Adrenal gland (tissue), 12 donors: ENCODE measurements around the gene NAGLU. TPM values are rescaled to one million over a fixed set of nuclear protein-coding genes. Genes with fewer than 3 reads are reported as not detected.

Experiments used
- DNase-seq, 7 donors: peaks; one replicate each; pipeline ENCODE4 v3.0.0-alpha.2; 2019 to 2020
- H3K27ac ChIP-seq, 5 donors: fragments of 200-600 bp; sonication (generic) in 4 of 5; 1 replicate in 3 of 5; 2 replicates in 2 of 5; pipeline versions ENCODE4 v1.5.1 to v1.8.0; 2016 to 2020; ENCODE audit warnings: mild to moderate bottlenecking in 1 of 5
- H3K27me3 ChIP-seq: fragments of 200-600 bp; 2 replicates; pipeline ENCODE4 v1.8.0; 2021
- H3K36me3 ChIP-seq, 2 donors: fragments of 200-600 bp; replicated peaks in 1 of 2; 1 replicate in 1 of 2; 2 replicates in 1 of 2; pipeline versions ENCODE4 v1.5.1 to v1.8.0; 2018 to 2022
- H3K4me1 ChIP-seq, 2 donors: fragments of 200-600 bp; replicated peaks in 1 of 2; 1 replicate in 1 of 2; 2 replicates in 1 of 2; pipeline versions ENCODE4 v1.5.1 to v1.8.0; 2018 to 2021
- H3K4me3 ChIP-seq, 4 donors: fragments of 200-600 bp; sonication (generic) in 3 of 4; one replicate each; pipeline ENCODE4 v1.5.1; 2016 to 2018
- H3K9me3 ChIP-seq, 3 donors: fragments of 200-600 bp; sonication (generic) in 1 of 3; replicated peaks in 1 of 3; 1 replicate in 2 of 3; 2 replicates in 1 of 3; pipeline versions ENCODE4 v1.5.1 to v1.8.0; 2016 to 2021
- POLR2A ChIP-seq, 2 donors: fragments of 450-650 bp; IDR thresholded peaks; one replicate each; pipeline ENCODE4 v1.6.1; 2017; ENCODE audit warnings: antibody characterized with exemption in 2 of 2, mild to moderate bottlenecking in 2 of 2, moderate library complexity in 1 of 2
- WGBS, 4 donors: extraction: QIAGEN DNeasy Blood & Tissue Kit in 2 of 4; methylation state at CpG; one replicate each; pipeline versions ENCODE4 v1.1.5 to v1.1.7; 2013 to 2017; 5-methylcytosine and 5-hydroxymethylcytosine counted together
- intact Hi-C, 2 donors: fragments of 100-400 bp; cut with DNase I; formaldehyde crosslinking; loops; one replicate each; pipeline versions ENCODE4 v1.14.1 to v1.15.0; 2022 to 2023
- polyA plus RNA-seq, 3 donors: library from polyadenylated mRNA; stranded (reverse); fragments of 200-250 nt in 2 of 3; fragments of 350-450 nt in 1 of 3; fragmentation: Illumina TruSeq in 1 of 3; extraction: RNeasy Lipid Tissue Mini Kit (QIAGEN cat#74804) in 1 of 3; gene quantifications; one replicate each; pipeline ENCODE4 v1.2.3, GENCODE V29; 2013 to 2014
- total RNA-seq, 9 donors: library from RNA; depleted of rRNA in 4 of 9; stranded (reverse); fragments of >200 nt in 4 of 9; fragments of 120-200 nt in 1 of 9; fragmentation: NEBNext Ultra II Directional in 1 of 9; extraction: Animal tissue kit (Norgen Biotek cat#: 25700) in 1 of 9; gene quantifications; one replicate each; pipeline versions ENCODE4 v1.1.0 to v1.2.4, GENCODE V29; 2013 to 2023
- TF ChIP-seq, protein P1 (sequence below), 6 experiments: fragments of 450-650 bp in 4 of 6; fragments of 200-600 bp in 2 of 6; sonication (generic) in 1 of 6; IDR thresholded peaks; 1 replicate in 5 of 6; 2 replicates in 1 of 6; pipeline versions ENCODE4 v1.5.1 to v1.8.0; 2016 to 2021; ENCODE audit warnings: antibody characterized with exemption in 6 of 6, mild to moderate bottlenecking in 2 of 6, moderate library complexity in 1 of 6
- donor health status: healthy with polysubstance abuse.
- donor health status: Bipolar disorder and iron deficiency.
- donor health status: DM: yes; HTN: yes; CAD: no.
- donor health status: DM: no; HTN: no; CAD: no.
- donor health status: DM: no; HTN: no; CAD: no.
- donor health status: DM: yes; HTN: yes; CAD: no.

NAGLU gene
- total and polyA plus RNA-seq, 12 donors: 12.4 to 115 (median 58.5) TPM

DNA sequence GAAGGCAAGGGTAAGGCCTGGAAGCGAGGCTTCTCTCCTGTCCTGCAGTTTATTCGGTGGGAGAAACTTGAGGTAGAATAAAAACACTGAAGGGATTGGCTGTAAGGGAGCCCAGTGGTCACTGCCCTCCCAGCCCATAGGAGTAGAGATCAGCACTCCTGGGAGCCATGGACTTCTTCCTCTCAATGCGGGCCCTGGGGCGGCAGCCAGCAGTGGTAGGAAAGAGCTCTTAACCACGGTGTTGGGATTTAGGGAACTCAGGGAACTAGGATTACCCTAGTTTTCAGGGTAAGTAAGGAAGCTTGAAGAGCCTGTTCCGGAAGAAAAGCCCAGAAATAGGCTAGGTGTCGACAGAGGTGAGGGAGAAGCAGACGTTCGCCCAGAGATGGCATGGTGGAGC, 23.8 kb upstream of the NAGLU start:
- no peak for DNase-seq
- H3K27me3 ChIP-seq: no peaks in the 10 kb centered on the region
- H3K27ac ChIP-seq: peak overlapping the region in 3 of 5 donors; percentile 56 to 78 (median 76)
- H3K4me1 ChIP-seq: peaks cover 6 to 23% of the 10 kb centered on the region in 2 donors
- peaks cover 0 to 73% of the 10 kb centered on the region in 2 donors for H3K36me3 ChIP-seq
- 76 to 89% (median 82%) methylated on average over 9 of the region's 9 CpGs for WGBS, 4 donors
- TF ChIP-seq, protein P1, sequence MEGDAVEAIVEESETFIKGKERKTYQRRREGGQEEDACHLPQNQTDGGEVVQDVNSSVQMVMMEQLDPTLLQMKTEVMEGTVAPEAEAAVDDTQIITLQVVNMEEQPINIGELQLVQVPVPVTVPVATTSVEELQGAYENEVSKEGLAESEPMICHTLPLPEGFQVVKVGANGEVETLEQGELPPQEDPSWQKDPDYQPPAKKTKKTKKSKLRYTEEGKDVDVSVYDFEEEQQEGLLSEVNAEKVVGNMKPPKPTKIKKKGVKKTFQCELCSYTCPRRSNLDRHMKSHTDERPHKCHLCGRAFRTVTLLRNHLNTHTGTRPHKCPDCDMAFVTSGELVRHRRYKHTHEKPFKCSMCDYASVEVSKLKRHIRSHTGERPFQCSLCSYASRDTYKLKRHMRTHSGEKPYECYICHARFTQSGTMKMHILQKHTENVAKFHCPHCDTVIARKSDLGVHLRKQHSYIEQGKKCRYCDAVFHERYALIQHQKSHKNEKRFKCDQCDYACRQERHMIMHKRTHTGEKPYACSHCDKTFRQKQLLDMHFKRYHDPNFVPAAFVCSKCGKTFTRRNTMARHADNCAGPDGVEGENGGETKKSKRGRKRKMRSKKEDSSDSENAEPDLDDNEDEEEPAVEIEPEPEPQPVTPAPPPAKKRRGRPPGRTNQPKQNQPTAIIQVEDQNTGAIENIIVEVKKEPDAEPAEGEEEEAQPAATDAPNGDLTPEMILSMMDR (IDR thresholded peaks at IDR 0.05): no peak
- no peak for TF ChIP-seq POLR2A (IDR thresholded peaks at IDR 0.05)
- H3K9me3 ChIP-seq: no peaks in the 10 kb centered on the region
- H3K4me3 ChIP-seq: no peak overlapping the region
- intact Hi-C loops: loop anchor here in 1 of 2 donors (10.0 kb wide), 1 partner anchor 187 kb away; no protein-coding TSS in a partner anchor

DNA sequence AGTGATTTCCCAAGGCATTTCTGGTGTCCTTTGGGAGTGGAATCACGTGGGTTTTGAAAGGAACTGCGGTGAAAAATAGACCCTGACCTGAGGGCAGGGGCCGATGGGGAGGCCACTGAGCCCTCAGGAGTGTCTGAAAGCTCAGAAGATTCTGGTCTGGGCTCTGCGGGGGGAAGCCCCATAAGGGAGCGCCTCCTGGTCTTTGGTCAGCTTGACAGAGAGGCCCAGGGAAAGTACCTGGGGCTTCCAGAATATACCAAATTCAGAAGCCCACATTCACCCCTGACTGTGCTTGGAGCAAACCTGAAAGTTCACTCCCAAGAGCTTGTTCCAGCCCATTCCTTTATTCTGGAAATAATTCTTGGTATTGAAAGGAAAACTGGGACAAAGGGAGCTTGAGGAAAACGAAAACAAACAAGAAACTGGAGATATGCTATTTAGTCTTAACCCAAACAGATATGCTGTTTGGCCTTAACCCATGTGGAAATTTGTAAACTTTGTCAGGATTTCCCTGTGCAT, 23.2 kb upstream of the NAGLU start:
- TF ChIP-seq POLR2A (IDR thresholded peaks at IDR 0.05): no peak
- TF ChIP-seq, protein P1 (IDR thresholded peaks at IDR 0.05): no peak
- H3K27ac ChIP-seq: peak overlapping the region in 4 of 5 donors; percentile 18 to 78 (median 66)
- WGBS, 4 donors: 46 to 58% (median 51%) methylated on average over 1 to 6 of the region's 6 CpGs
- no peak overlapping the region for H3K4me3 ChIP-seq
- peaks cover 9 to 29% of the 10 kb centered on the region in 2 donors for H3K4me1 ChIP-seq
- DNase-seq: peak in 1 of 7 donors; percentile 29
- intact Hi-C loops: loop anchor here in 1 of 2 donors (10.0 kb wide), 1 partner anchor 188 kb away; no protein-coding TSS in a partner anchor
- H3K27me3 ChIP-seq: no peaks in the 10 kb centered on the region
- no peaks in the 10 kb centered on the region for H3K9me3 ChIP-seq
- peaks cover 0 to 68% of the 10 kb centered on the region in 2 donors for H3K36me3 ChIP-seq

DNA sequence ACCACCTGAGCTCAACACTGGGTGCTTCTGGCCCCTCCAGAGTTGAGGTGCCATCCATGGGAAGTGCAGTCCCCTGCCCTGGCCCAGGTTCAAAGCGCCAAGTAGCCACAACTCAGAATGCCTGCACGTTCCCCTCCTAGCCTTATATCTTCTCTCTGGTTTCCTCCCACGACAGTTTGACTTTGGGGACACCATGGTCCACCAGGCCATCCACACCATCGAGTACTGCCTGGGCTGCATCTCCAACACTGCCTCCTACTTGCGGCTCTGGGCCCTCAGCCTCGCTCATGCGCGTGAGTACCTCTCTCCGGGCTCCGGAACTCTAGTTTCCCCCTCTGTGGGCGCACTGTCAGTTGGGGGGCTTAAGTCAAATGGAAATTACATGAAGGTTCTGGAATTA, 22.4 kb upstream of the NAGLU start:
- WGBS, 4 donors: 92 to 97% (median 95%) methylated on average over 11 of the region's 11 CpGs
- peak overlapping the region in 4 of 5 donors; percentile 18 to 78 (median 43) for H3K27ac ChIP-seq
- peaks cover 18 to 38% of the 10 kb centered on the region in 2 donors for H3K4me1 ChIP-seq
- intact Hi-C loops: loop anchor here in 1 of 2 donors (10.0 kb wide), 1 partner anchor 189 kb away; no protein-coding TSS in a partner anchor
- no peaks in the 10 kb centered on the region for H3K9me3 ChIP-seq
- no peak overlapping the region for H3K4me3 ChIP-seq
- H3K27me3 ChIP-seq: no peaks in the 10 kb centered on the region
- DNase-seq: no peak
- peaks cover 0 to 59% of the 10 kb centered on the region in 2 donors for H3K36me3 ChIP-seq
- no peak for TF ChIP-seq POLR2A (IDR thresholded peaks at IDR 0.05)
- TF ChIP-seq, protein P1 (IDR thresholded peaks at IDR 0.05): no peak

DNA sequence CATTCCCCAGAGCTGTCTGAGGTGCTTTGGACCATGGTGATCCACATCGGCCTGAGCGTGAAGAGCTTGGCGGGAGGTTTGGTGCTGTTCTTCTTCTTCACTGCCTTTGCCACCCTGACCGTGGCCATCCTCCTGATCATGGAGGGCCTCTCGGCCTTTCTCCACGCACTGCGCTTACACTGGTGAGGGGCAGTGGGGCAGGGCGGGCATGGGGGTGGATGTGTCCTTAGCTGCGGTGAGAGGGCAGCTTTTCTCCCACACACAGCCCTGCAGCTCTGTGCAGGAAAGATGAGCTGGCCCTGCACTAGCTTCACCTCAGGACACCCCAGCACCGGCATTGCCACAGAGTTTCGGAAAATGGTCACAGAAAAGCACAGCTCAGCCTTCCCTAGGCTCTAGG, 21.8 kb upstream of the NAGLU start:
- intact Hi-C loops: loop anchor here in 1 of 2 donors (10.0 kb wide), 1 partner anchor 189 kb away; no protein-coding TSS in a partner anchor
- Histone ChIP-seq H3K27ac (peak overlapping the region in 3 of 5 donors; percentile 4 to 68 (median 24)), H3K4me3 (no peak overlapping the region), H3K4me1 (peaks cover 24 to 44% of the 10 kb centered on the region in 2 donors), H3K9me3 (no peaks in the 10 kb centered on the region), H3K36me3 (peaks cover 0 to 53% of the 10 kb centered on the region in 2 donors), H3K27me3 (no peaks in the 10 kb centered on the region)
- TF ChIP-seq, protein P1 (IDR thresholded peaks at IDR 0.05): no peak
- TF ChIP-seq POLR2A (IDR thresholded peaks at IDR 0.05): no peak
- DNase-seq: peak in 1 of 7 donors; percentile 18
- 90 to 98% (median 95%) methylated on average over 4 to 11 of the region's 11 CpGs for WGBS, 4 donors
